Subcutaneous abdominal adipose tissue (tissue), 5 donors: Measurements from ENCODE around the gene MLPH.

Experiments used
- H3K27ac ChIP-seq: one replicate; pipeline ENCODE4 v1.7.0; 2013; ENCODE audit warnings: low read depth, mild to moderate bottlenecking, inconsistent platforms, low read length, moderate library complexity
- H3K27me3 ChIP-seq, 5 donors: one replicate each; pipeline ENCODE4 v1.7.0; 2013; ENCODE audit warnings: low read length in 5 of 5, inconsistent platforms in 1 of 5; ENCODE audit not compliant: control insufficient read depth in 5 of 5, insufficient read depth in 4 of 5
- H3K36me3 ChIP-seq, 5 donors: one replicate each; pipeline ENCODE4 v1.7.0; 2013; ENCODE audit warnings: low read length in 5 of 5; ENCODE audit not compliant: control insufficient read depth in 5 of 5, insufficient read depth in 5 of 5
- H3K4me1 ChIP-seq, 5 donors: one replicate each; pipeline ENCODE4 v1.7.0; 2013; ENCODE audit warnings: low read length in 5 of 5, mild to moderate bottlenecking in 3 of 5, moderate library complexity in 1 of 5; ENCODE audit not compliant: control insufficient read depth in 5 of 5, insufficient read depth in 5 of 5
- H3K4me3 ChIP-seq, 5 donors: one replicate each; pipeline ENCODE4 v1.7.0; 2013; ENCODE audit warnings: low read length in 5 of 5, low read depth in 1 of 5
- H3K9ac ChIP-seq, 5 donors: one replicate each; pipeline ENCODE4 v1.7.0; 2013; ENCODE audit warnings: low read length in 5 of 5, mild to moderate bottlenecking in 4 of 5, moderate library complexity in 3 of 5
- H3K9me3 ChIP-seq, 5 donors: one replicate each; pipeline ENCODE4 v1.7.0; 2013; ENCODE audit warnings: low read length in 5 of 5; ENCODE audit not compliant: control insufficient read depth in 5 of 5
- donor health status: healthy.
- donor health status: healthy.
- donor health status: healthy.
- donor health status: healthy.
- donor health status: healthy.

The MLPH gene

DNA sequence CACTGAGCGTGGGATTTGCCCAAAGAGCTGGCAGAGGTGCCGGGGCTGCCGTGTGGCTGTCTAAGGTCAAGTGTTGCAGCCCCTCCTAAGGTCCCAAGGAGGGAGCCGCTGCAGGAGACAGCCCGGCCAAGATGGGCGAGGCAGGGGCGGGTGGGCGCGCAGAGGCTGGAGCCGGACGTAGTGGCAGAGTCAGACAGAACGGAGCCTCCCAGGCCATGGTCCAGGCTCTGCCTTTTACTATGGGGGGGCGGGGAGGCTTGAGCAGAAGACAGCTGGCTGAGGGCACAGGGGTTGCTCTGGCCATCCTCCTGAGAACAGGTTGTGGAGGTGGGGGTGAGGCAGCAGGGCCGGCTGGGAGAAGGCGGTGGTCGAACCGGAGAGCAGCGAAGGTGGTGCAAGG, 51.9 kb downstream of the MLPH start:
- no peak overlapping the region for H3K4me3 ChIP-seq
- H3K36me3 ChIP-seq = no peaks in the 10 kb centered on the region
- H3K27ac ChIP-seq = no peak overlapping the region
- peaks cover 2 to 17% (median 13%) of the 10 kb centered on the region in 5 donors for H3K4me1 ChIP-seq
- H3K27me3 ChIP-seq = peaks cover 0 to 5% (median 0%) of the 10 kb centered on the region in 5 donors
- H3K9ac ChIP-seq = no peak overlapping the region
- peaks cover 0 to 9% (median 5%) of the 10 kb centered on the region in 5 donors for H3K9me3 ChIP-seq

DNA sequence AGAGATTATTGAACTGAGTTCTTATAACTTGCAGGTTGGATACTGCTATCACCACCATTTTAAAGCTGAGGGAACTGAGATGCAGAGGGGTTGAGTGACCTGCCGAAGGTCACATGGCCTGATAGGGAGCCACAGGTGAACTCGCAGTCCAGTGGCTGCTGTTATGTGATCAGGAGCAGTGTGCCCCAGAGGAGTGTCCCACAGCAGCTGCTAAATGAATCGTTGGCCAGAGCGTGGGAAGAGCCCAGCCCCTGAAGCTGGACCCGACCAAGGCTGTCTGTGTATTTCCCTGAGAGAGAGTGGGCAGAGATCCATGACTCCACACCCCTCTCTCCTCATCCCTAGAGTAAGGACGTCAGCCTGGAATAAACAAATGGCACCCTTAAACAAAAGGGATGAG, 52.6 kb downstream of the MLPH start:
- Histone ChIP-seq H3K4me3 (no peak overlapping the region), H3K36me3 (no peaks in the 10 kb centered on the region), H3K9me3 (peaks cover 0 to 9% (median 5%) of the 10 kb centered on the region in 5 donors), H3K9ac (no peak overlapping the region), H3K27ac (no peak overlapping the region), H3K27me3 (peaks cover 0 to 5% (median 0%) of the 10 kb centered on the region in 5 donors), H3K4me1 (peaks cover 2 to 17% (median 13%) of the 10 kb centered on the region in 5 donors)

DNA sequence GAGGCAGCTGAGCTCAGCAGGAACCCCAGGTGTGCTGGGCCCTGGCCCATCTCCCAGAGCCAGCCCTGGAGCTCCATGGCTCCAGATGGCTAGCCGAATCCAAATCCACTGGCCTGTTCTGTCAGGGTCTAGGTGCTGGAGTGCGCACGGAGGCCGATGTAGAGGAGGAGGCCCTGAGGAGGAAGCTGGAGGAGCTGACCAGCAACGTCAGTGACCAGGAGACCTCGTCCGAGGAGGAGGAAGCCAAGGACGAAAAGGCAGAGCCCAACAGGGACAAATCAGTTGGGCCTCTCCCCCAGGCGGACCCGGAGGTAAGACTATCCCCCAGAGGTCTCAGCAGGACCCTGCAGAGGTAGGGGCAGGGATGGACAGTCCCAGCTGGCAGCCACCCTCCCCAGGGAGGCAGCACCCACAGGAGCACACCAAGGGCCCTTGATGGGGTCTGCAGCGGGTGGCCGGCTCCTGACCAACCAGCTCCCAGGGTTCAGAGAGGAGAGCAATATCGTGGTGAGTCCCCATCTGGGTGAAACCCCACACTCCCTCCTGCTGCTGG, 53.2 kb downstream of the MLPH start:
- Histone ChIP-seq H3K4me1 (peaks cover 2 to 17% (median 13%) of the 10 kb centered on the region in 5 donors), H3K9ac (no peak overlapping the region), H3K9me3 (peaks cover 0 to 9% (median 5%) of the 10 kb centered on the region in 5 donors), H3K36me3 (no peaks in the 10 kb centered on the region), H3K4me3 (no peak overlapping the region), H3K27me3 (peaks cover 0 to 5% (median 1%) of the 10 kb centered on the region in 5 donors), H3K27ac (no peak overlapping the region)

DNA sequence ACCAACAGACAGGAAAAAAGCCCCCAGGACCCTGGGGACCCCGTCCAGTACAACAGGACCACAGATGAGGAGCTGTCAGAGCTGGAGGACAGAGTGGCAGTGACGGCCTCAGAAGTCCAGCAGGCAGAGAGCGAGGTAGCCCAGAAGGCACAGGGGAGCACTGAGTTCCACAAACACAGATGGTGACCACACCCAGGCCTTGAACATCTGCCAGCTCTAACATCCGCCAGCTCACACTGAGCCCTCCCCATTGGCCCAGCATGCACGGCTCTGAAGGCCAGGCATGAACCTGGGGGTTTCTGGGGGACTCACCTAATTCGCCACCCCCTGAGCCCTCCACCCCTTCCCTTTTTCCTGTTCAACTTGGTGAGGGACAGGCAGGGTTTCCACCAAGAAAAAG, 53.8 kb downstream of the MLPH start:
- no peak overlapping the region for H3K27ac ChIP-seq
- H3K9ac ChIP-seq = no peak overlapping the region
- no peak overlapping the region for H3K4me3 ChIP-seq
- H3K36me3 ChIP-seq = no peaks in the 10 kb centered on the region
- H3K27me3 ChIP-seq = peaks cover 0 to 5% (median 3%) of the 10 kb centered on the region in 5 donors
- H3K4me1 ChIP-seq = peaks cover 2 to 17% (median 13%) of the 10 kb centered on the region in 5 donors
- H3K9me3 ChIP-seq = peaks cover 0 to 9% (median 5%) of the 10 kb centered on the region in 5 donors

DNA sequence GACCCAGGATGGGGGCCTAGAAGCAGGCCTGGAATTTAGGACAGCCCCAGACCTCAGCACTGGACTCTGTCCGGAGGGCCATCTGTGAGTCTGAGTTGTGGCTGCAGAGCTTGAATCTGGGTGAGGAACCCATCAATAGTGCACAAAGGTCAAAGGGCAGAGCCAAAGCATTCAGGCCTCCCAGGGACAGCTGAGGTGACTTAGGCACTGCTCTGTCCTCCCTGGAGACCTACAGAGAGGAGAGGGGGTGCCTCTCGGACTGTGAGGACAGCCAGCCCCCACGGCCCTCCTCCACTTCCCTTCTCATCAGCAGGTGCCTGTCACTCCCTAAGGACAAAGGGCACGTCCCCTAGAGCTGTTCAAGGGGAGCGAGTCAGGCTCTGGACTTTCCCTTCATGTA, 54.2 kb downstream of the MLPH start:
- no peak overlapping the region for H3K9ac ChIP-seq
- H3K36me3 ChIP-seq = no peaks in the 10 kb centered on the region
- H3K4me1 ChIP-seq = peaks cover 2 to 17% (median 13%) of the 10 kb centered on the region in 5 donors
- no peak overlapping the region for H3K27ac ChIP-seq
- H3K27me3 ChIP-seq = peaks cover 0 to 5% (median 3%) of the 10 kb centered on the region in 5 donors
- peaks cover 0 to 9% (median 5%) of the 10 kb centered on the region in 5 donors for H3K9me3 ChIP-seq
- no peak overlapping the region for H3K4me3 ChIP-seq

DNA sequence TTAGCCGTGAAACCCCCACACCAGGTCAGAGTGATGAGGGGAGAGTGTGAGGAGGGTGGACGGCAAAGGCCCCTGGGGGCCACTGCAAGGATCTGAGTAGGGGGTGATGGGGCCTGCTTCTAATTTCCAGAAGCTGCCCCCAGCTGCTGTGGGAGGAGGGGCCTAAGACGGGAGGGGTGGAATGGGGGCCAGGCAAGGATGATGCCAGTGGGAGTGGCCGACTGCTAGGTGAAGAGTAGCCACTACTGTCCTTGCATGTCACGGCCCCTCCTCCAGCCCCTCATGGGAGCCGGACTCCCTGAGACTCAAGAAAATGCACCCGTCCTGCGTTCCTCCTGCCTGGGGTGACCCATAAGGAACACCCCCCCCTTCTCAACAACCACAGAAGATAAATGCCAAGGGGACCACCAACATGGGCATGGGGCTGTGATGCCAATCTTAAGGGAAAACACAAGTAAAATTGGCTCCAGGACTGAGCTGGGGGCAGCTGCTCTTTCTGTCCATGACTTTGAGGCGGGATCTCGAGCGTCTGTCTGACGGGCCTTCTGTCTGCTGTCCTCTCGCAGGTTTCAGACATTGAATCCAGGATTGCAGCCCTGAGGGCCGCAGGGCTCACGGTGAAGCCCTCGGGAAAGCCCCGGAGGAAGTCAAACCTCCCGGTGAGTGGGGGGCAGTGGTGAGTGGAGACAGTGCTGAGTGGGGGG, 55.1 kb downstream of the MLPH start:
- H3K36me3 ChIP-seq = no peaks in the 10 kb centered on the region
- no peak overlapping the region for H3K4me3 ChIP-seq
- peaks cover 0 to 9% (median 5%) of the 10 kb centered on the region in 5 donors for H3K9me3 ChIP-seq
- H3K27ac ChIP-seq = no peak overlapping the region
- peaks cover 0 to 13% (median 4%) of the 10 kb centered on the region in 5 donors for H3K27me3 ChIP-seq
- H3K4me1 ChIP-seq = peaks cover 2 to 17% (median 13%) of the 10 kb centered on the region in 5 donors
- H3K9ac ChIP-seq = no peak overlapping the region

DNA sequence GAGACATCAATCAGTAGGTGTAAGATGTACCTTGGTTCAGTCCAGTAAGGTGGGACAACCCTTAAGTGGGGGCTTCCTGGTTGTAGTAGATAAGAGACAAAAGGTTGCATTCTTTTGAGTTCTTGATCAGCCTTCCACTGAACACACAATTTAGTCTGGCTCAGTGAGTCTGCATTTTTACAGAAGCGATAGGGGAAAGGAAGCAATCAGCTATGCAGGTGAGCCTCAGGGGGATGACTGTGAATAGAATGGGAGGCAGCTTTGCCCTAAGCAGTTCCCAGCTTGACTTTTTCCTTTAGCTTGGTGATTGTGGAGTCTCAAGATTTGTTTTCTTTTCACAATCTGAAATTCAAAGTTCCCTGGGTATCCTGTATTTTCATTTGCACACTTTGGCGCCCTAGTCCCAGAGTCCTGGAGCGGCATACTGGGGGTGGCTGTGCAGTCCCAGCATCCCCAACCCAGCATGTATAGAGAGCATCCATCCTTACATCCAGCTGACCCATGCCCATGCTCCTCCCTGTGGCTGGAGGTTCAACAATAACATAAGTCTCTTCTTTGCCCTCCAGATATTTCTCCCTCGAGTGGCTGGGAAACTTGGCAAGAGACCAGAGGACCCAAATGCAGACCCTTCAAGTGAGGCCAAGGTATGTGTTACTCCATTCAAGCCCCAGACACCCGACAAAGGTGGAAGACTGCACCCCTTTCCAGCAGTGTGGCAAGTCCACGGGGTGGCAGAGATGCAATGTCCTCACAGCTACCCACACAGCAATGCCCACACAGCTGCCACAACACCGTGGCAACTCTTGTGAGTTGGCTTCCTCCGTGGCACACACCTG, 59.2 kb downstream of the MLPH start:
- Histone ChIP-seq H3K27me3 (peaks cover 0 to 8% (median 0%) of the 10 kb centered on the region in 5 donors), H3K4me1 (peaks cover 0 to 14% (median 0%) of the 10 kb centered on the region in 5 donors), H3K9me3 (peaks cover 0 to 9% (median 5%) of the 10 kb centered on the region in 5 donors), H3K27ac (no peak overlapping the region), H3K36me3 (no peaks in the 10 kb centered on the region), H3K4me3 (no peak overlapping the region), H3K9ac (no peak overlapping the region)

DNA sequence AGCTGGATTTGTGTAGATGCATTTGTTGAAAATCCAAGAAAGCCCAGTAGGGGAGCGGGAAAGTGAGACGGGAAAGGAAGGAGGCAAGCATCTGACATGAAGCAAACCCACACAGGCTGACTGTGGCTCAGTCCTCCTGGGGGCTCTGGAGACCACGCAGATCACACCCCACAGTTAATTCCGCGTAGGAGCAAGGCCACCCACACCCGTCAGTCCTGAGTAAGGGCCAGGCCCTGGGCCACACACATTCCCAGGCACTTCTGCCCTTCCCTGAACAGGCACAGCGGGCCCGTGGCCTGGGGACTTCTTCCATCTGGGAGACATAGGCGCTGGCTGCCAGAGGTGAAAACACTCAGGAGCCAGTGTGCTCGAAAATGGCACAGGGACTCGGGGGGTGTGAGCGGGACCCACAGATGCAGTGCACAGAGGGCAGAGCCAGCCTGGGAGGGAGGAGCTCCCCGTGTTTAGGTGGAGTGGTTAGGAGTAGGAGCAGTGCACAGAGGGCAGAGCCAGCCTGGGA, 59.9 kb downstream of the MLPH start:
- Histone ChIP-seq H3K36me3 (no peaks in the 10 kb centered on the region), H3K27me3 (peaks cover 0 to 8% (median 0%) of the 10 kb centered on the region in 5 donors), H3K4me1 (peaks cover 0 to 12% (median 0%) of the 10 kb centered on the region in 5 donors), H3K9me3 (peaks cover 0 to 6% (median 5%) of the 10 kb centered on the region in 5 donors), H3K27ac (no peak overlapping the region), H3K4me3 (no peak overlapping the region), H3K9ac (no peak overlapping the region)

DNA sequence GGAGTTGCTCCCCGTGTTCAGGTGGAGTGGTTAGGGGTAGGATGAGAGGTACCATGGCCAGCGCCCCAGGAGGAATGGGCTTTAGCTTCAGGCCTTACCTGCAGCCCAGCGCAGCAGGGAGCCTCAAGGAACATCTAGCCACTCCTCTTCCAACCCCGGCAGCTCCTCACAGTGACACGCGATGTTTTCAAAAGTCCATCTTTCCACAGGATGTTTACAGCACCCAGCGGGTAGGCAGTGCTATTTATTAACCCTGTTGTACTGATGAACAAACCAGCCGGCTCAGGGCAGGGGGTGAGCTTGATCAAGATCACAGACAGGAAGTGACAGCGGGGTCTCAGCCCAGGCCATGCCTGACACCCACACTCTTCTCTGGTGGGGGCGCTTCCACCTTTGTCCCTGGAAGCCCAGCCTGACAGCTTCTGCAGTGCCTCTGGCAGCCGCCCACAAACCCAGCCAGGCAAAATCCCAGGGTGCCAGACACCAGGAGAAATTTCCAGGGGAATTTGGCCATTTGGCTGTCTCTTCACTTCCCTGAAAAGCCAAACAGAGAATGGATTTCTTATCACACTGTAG, 60.9 kb downstream of the MLPH start:
- no peaks in the 10 kb centered on the region for H3K9me3 ChIP-seq
- no peak overlapping the region for H3K9ac ChIP-seq
- H3K27me3 ChIP-seq = peaks cover 0 to 8% (median 0%) of the 10 kb centered on the region in 5 donors
- no peak overlapping the region for H3K4me3 ChIP-seq
- no peaks in the 10 kb centered on the region for H3K36me3 ChIP-seq
- peaks cover 0 to 12% (median 0%) of the 10 kb centered on the region in 5 donors for H3K4me1 ChIP-seq
- no peak overlapping the region for H3K27ac ChIP-seq
